ENCODE results near the gene RGS12.
"Not testable (repeated sequence)": the region's sequence is repeated elsewhere in the genome, so short reads cannot be mapped to it uniquely, and the experiment has no call there.

The RGS12 gene

GRCh38 chr4:3299122-3299975 lies 6.5 kb downstream of the RGS12 start:
- no peak for DNase-seq (ENCODE audit: low read depth)

GRCh38 chr4:3299976-3300671 lies 7.3 kb downstream of the RGS12 start:
- no peak for DNase-seq (ENCODE audit: low read depth)

- not testable (repeated sequence) for DNase-seq (ENCODE audit: low read depth)
Observed at GRCh38 chr4:3300882-3301281, 8.1 kb downstream of the RGS12 start.

- DNase-seq (ENCODE audit: low read depth), result no peak
Observed at GRCh38 chr4:3301450-3302172, 8.8 kb downstream of the RGS12 start.

DNA sequence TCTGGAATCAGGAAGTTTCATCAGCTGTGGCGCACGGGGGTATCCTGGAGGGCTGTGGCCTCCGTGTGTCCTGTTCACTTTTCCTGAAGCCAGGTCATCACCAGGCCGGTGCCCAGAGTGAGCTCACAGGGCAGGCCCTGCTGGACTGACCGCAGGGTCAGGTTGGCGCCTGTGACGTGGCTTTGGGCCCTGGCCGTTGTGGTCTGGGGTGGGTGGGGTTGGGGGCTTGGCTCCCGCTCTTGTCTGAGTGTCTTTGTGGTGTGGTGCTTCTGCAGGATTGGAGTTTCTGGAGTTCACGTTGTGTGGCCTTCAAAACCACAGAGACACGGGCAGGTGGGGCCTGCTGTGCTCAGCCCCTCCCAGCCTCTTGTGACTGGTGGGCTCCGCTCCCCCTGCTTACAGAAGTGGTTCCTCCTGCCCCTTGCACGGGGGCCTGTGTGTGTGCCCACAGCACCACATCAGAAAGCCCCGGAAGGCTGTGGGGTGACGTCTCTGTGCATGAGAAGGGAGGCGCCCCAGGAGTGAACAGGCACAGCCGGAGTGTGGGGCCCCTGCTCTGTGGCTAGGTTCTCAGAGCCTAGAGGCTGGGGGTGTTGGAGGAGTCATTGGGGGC lies 9.5 kb downstream of the RGS12 start:
- no peak for DNase-seq (ENCODE audit: low read depth)

DNA sequence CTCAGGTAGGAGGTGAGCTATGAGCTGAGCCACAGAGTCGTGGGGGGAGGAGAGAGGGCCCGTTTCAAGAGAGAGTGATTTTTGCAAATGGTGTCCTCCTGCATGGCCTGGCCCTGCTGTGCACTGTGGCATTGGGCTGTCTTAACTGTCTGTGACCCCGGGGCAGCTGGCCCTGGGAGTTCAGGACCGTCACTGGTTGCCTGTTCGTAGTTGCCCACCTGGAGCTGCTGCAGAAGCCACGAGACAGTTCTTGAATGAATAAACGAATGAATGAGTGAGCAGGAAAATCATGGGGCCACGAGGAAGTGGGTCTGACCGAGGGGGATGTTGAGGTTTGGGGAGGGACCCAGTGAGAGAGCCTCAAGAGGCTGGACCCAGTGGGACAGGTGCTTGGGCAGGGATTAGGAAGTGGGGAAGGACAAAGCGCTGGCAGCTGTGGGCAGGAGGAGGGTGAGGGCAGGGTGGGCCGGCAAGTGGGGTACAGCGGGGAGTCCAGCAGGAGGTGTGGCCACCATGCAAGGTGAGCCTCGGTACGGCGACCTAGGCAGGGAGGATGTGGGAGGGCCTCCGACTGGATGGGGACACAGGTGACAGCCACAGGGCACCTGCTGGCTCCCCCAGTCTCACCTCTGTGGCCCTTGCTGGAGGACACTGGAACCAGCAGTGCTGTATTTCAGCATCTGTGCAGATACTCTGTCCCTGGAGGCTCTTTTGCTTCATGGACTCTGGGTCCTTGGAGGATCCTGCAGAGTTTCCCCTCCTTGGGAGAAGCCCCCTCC lies 10.2 kb downstream of the RGS12 start:
- DNase-seq (ENCODE audit: low read depth), result no peak

GRCh38 chr4:3303565-3303824 lies 10.7 kb downstream of the RGS12 start:
- no peak for DNase-seq (ENCODE audit: low read depth)

- no peak for DNase-seq (ENCODE audit: low read depth)
Observed at GRCh38 chr4:3303923-3304710, 11.3 kb downstream of the RGS12 start.

DNA sequence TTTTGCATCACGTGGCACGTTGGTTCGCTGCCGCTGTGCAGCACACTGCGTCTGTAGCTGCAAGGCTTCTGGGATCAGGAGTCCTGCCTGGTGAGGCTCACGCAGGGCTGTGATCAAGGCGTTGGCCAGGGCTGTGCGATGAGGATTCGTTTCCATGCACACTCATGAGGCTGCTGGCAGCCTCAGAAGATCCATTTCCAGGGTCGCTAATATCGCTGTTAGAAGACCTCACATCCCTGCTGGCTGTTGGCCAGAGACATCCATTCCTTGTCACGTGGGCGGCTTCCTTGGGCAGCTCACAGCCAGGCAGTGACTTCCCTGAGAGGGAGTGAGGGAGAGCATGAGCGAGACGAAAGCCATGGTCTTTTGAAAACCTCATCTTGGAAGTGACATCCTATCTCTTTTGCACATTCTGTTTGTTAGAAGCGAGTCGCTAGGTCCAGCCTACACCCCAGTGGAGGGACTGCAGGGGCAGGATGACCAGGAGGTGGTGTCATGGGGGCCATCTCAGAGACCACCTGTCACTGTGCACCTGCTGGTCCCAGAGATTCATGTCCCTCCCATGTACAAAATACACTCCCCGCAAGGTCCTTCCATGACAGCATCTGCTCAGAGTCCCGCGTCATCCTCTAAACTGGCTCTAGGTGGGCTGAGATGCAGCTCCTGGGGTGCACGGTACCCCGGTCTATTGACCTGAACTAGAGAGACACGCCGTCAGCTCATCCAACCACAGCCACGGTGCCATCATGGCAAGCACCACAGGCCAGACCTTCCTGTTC lies 12.2 kb downstream of the RGS12 start:
- DNase-seq (ENCODE audit: low read depth), result no peak

- DNase-seq (ENCODE audit: low read depth), result no peak
Observed at GRCh38 chr4:3305610-3306371, 13.0 kb downstream of the RGS12 start.

- no peak for DNase-seq (ENCODE audit: low read depth)
Observed at GRCh38 chr4:3306450-3306849, 13.6 kb downstream of the RGS12 start.

DNA sequence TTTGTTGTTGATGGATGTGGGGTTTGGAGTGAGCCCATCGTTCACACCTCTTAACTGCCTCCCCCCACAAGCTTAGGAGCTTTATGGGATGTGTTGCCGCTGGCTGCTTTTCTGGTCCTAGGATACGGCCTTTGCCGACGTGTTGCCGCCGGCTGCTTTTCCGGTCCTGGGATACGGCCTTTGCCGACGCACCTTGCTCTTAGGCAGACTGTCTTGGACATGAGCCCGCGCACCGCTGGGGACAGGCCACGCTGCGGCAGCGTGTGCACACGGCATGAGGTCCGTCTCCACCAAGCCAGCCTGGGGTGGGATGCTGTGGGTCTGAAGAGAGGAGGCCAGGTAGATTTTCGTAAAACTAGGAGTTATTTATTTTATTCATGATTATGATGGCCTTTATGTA lies 14.2 kb downstream of the RGS12 start:
- DNase-seq (ENCODE audit: low read depth), result no peak

DNA sequence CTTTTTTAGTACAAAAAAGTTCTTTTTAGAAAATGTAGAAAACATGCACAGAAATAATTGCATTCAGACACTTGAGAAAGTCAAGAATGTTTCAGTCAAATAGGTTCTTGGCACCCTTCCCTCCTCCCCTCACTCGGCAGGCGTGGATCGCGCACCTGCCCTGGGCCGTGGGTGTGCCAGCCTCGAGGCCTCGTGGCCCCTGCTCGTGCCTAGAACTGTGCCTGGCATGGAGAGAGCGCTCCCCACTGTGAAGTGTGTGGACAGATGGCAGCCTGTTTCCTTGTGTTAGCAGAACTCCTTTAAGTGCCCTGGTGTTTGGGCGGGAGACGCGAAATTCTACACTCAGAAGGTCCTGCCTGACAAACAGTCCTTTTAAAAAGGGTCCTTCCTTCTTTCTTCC lies 14.7 kb downstream of the RGS12 start:
- no peak for DNase-seq (ENCODE audit: low read depth)

DNA sequence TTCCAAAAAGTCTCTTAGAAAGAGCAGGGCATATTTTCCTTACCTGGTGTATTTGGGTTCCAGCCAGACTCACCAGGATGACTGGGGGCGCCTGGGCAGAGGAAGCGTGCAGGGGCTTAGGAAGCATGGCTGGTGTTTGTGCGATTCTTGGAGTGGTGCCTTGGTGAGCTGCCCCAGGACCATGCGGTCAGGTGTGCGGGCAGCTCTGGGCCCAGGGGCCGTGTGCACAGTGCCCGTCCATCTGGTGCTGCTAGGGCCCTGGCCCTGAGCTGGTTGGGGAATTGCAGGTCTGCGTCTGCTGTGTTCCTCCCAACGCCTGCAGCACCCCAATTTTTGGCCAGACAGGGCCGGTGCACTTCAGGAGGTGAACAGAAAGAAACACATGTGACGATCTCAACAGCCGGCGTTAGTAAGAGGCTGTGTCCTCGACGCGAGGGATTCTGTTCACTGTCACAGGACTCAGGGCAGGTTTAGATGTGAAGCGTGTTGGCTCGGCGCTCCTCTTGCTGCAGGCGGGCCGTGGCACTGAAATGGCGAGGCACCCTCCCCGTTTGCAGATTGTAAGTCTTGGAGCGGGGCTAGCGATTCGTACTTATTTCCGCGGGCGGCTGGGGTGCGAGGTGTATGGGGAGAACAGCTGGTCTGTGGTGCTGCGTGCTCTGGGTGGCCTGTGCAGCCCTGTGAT lies 15.2 kb downstream of the RGS12 start:
- no peak for DNase-seq (ENCODE audit: low read depth)

- no peak for DNase-seq (ENCODE audit: low read depth)
Observed at GRCh38 chr4:3308691-3309090, 15.9 kb downstream of the RGS12 start.

DNA sequence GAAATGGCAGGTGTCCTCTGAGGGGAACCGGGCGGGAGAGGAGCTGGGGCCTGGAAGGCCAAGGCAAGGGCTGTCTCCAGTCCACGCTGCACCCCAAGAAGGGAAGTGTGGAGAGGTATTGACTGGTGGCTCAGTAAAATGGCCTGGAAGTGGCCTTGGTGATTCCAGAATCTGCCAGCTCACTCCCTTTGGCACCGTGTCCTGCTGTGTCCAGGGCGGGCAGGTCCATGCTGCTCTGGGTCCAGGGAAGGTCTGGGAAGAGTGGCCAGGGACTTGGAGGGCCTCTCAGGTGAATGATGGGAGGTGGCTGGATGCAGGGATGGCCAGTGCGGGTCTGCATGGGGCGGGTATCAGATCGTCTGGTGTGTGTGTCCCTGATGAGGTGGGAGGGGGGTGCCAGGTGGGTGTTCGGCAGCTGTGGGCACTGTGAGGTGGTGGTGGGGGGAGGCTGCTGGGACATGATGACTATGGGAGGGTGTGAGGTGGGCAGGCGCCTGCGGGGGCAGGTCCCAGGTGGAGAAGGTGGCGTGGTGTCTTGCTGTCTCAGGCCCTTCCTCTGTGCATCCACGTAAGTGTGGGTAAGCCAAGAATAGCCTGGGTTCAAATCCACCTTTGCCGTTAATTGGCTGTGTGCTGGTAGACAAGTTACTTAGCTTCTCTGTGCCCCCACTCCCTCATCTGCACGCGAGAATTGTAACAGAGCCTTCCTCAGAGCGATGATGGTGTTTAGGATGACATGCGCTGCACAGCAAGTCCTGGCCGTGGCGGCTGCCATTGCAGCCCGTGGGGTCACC lies 17.7 kb downstream of the RGS12 start:
- no peak for DNase-seq (ENCODE audit: low read depth)

DNA sequence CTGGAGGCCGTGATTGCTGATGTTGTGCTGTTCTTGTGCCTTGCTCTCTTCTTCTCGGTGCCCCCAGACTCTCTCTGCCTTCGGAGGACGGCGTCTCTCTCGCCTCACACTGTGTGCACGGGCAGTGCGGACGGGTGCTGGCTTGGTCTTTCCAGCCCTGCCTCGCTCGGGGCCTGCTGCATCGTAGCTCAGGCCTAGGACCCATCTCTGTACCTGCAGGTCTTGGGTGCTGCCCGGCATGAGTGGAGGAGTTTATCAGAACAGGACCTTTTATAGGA lies 18.2 kb downstream of the RGS12 start:
- no peak for DNase-seq (ENCODE audit: low read depth)

- DNase-seq (ENCODE audit: low read depth), result no peak
Observed at GRCh38 chr4:3311489-3312171, 18.8 kb downstream of the RGS12 start.
